ENCODE data around the gene ZACN.

ZACN gene

DNA sequence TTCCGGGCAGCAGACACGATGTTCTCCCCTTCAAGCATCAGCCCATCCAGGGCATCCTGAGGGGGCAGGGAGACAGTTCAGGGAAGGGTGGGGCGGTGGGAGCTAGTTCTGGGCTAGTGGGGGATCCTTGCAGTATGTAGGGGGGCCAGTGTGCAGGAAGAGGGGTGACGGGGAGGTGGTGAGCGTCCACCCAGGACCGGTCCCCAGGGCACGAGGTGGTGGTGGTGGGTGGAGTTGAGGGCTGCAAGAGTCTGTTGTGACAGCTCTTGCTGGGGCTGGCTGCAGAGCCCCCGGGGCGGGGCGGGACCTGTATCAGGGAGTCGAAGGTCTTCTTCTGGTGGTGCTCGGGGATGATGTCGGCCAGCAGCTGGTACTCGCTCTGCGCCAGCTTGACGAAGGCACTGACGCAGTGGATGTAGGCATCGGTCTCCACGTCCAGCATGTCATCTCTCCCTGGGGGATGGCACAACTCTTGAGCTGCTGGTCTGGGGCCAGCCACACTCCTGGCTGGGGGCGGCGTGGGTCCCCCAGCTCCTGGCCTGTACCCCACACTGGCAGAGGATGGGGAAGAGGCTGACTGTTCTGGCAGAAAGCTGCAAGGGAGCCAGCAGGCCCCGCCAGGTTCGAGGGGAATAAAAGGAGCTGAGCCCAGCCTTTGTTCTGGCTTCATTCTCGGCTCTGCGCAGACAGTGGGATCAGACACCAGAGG, 10.0 kb downstream of the ZACN start:
- H3K4me3 ChIP-seq (ENCODE audit: control insufficient read depth, low read depth, low read length): no peak overlapping the region
- DNase-seq (ENCODE audit: low read depth): no peak

DNA sequence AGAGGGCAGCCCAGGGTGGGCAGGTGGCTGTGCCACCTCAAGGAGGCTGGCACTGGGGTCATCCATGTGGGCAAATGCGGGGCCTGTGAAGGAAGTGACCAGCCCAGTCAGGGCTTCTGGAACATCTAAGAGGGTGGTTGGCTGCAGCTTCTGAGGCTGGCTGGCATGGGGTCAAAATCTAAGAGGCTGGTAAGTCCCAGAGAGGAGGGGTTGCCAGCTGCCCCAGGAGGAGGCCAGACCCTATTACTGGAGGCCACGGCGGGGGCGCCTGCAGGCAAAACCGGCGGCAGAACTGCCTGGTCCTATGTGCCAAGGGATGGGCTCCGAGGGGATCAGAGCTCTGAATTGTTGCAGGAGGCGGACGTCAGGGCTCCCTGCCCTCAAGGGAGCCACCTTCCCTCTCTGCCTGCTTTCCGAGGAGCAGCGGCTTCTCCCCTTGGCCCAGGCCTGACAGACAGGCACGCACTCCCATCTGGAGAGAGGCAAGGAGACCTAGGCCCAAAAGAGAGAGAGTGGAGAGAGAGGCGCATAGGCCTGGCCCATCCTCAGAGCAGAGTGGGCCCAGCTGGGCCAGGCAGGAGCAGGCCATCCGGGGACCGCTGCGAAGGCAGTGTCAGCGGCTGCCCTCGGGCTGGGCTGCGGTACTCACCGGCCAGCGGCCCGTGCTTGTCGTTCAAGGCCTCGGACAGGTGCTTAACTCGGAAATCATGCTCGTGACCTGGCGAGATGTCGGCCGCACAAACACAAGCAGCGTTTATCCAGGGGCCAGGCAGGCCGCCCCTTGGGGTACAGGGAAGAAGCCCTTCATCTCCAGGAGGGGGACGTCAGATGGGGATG, 10.9 kb downstream of the ZACN start:
- H3K4me3 ChIP-seq (ENCODE audit: control insufficient read depth, low read depth, low read length): no peak overlapping the region
- TF ChIP-seq, protein P1, sequence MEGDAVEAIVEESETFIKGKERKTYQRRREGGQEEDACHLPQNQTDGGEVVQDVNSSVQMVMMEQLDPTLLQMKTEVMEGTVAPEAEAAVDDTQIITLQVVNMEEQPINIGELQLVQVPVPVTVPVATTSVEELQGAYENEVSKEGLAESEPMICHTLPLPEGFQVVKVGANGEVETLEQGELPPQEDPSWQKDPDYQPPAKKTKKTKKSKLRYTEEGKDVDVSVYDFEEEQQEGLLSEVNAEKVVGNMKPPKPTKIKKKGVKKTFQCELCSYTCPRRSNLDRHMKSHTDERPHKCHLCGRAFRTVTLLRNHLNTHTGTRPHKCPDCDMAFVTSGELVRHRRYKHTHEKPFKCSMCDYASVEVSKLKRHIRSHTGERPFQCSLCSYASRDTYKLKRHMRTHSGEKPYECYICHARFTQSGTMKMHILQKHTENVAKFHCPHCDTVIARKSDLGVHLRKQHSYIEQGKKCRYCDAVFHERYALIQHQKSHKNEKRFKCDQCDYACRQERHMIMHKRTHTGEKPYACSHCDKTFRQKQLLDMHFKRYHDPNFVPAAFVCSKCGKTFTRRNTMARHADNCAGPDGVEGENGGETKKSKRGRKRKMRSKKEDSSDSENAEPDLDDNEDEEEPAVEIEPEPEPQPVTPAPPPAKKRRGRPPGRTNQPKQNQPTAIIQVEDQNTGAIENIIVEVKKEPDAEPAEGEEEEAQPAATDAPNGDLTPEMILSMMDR (conservative IDR thresholded peaks at IDR 0.05; ENCODE audit: control insufficient read depth, insufficient read depth, low read depth, low read length): no peak

More for the DNA sequence above, 10.0 kb downstream of the ZACN start:
- TF ChIP-seq, protein P1 (conservative IDR thresholded peaks at IDR 0.05; ENCODE audit: control insufficient read depth, insufficient read depth, low read depth, low read length): no peak

DNA sequence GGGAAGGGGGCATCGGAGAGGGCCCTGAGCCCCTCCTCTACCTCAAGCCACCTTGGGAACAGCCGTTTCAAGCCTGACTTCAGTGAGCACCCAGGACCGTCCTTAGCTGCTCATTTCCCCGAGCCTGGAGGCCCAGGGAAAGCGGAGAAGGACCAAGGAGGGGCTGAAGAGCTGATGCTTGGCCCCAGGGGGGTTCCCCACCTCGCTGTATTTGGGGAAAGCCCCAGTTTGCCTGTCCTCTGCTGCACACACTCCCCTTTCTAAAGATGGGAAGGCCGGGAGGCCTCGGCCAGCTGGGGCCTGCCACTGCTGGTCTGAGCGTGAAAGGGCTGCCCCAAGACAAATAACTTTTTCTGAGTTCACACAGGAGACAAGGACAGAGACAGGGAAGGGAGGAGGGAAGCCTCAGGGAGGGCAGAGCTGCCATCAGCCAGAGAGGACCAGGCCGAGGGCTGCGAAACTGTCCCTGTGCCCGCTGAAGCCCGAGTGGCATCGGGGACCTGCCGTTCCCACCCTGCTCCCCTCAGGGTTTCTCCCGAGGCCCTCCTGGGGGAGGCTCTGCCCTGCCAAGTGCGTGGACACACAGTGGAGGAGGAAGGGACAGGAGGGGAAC, 11.6 kb downstream of the ZACN start:
- TF ChIP-seq, protein P1 (conservative IDR thresholded peaks at IDR 0.05; ENCODE audit: control insufficient read depth, insufficient read depth, low read depth, low read length): no peak
- DNase-seq (ENCODE audit: low read depth): no peak
- H3K4me3 ChIP-seq (ENCODE audit: control insufficient read depth, low read depth, low read length): no peak overlapping the region

More for the DNA sequence above, 10.9 kb downstream of the ZACN start:
- no peak for DNase-seq (ENCODE audit: low read depth)

DNA sequence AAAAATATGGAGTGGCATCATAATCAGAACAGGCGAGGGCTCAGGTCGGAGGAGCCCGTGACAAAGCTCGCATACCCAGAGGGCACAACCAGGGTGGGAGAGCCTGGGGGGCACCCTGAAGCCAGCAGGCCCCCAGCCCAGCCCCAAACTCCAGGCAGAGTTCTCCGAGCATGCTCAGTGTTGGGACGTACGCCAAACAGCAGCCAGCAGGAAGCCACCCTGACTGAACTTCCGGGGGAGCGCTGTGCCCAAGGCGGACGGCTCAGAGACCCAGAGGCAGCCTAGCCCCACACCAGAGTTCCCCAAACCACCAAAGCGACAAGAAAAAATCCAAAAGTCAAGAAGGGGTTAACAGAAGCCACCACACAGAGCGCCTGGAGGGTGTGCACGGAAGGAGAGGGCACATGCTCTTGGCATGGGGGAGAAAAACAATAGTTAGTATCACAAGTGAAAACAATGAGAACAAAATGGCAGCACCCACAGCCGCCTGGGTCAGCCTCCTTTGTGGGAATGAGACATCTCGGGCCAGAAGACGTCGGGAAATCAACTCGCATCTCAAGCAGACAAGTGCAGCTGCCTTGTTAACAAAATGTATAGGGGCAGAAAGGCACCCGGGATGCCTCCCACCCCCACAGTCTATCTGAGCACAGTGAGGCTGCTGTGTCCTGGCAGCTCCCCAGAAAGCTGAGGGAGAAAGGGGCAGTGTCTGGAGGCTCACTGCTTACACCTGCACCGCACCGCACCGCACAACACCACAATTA, 12.7 kb downstream of the ZACN start:
- H3K4me3 ChIP-seq (ENCODE audit: control insufficient read depth, low read depth, low read length): no peak overlapping the region
- no peak for DNase-seq (ENCODE audit: low read depth)
- TF ChIP-seq, protein P1 (conservative IDR thresholded peaks at IDR 0.05; ENCODE audit: control insufficient read depth, insufficient read depth, low read depth, low read length): no peak

DNA sequence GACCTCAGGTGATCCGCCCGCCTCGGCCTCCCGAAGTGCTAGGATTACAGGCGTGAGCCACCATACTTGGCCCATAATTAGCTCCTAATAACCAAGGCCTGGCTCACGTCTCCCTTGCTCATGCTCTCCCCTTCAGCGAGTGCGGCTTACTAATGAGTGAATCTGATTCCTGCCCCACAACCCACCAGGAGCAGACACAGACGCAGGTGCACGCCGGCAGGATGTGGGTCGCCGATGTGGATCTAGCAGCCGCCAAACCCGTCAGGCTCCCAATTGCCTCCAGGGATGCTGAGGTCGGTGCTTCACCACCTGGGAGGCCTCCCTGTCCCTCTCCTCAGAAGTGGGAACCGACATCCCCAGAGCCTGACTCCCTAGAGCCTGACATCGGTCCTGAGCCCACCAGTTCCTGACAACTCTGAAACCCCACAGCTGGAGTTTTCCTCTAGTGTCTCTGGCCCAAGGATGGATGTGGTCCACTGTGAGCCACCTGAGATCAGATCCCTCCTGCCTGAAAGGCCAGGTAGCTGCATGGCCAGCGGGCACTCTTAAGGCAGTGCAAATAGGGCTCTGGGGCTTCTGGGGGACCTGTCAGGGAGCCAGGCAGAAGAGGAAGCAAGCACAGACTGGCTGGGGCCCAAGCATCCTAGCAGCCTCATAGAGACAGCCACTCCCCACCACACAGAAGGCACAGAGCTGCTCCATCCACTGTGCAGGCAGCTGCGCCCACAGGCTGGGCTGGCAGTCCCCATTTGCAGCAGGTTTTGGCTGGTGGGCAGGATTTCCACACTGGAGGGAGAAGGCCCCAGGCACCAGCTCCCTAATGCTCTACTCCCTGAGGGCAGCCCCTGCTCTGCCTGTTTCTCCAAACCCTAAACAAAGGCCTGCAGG, 13.8 kb downstream of the ZACN start:
- TF ChIP-seq, protein P1 (conservative IDR thresholded peaks at IDR 0.05; ENCODE audit: control insufficient read depth, insufficient read depth, low read depth, low read length): no peak
- H3K4me3 ChIP-seq (ENCODE audit: control insufficient read depth, low read depth, low read length): no peak overlapping the region
- no peak for DNase-seq (ENCODE audit: low read depth)
